GM21367 (cell line): ENCODE results near the gene GNG10.
A peak's percentile ranks its signal among the peaks of the same experiment; 100 is the strongest.
"Not testable (repeated sequence)": the region's sequence is repeated elsewhere in the genome, so short reads cannot be mapped to it uniquely, and the experiment has no call there.

Experiments used
- ATAC-seq: cut with Tn5 transposase; IDR thresholded peaks from one replicate; pipeline ENCODE4 v1.9.1; 2021; ENCODE audit not compliant: unreplicated experiment

GNG10 gene

DNA sequence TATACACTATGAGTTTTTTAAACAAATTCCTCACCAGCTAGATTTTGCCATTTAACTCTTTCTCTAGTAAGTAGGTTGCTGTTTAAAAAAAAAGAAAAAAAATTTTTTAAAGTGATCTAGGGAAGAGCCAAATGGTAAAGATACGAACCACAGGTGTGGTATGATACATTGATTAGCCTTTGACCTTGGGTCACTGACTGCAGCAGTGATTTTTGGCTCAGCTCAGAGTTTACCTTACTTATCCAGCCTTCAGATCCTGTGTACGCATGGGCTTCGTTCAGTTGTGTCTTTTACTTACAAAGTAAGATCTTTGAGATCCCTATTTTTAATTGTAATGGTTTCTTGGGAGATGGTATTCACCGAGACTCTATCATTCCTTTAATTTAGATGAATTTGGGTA lies 12.4 kb upstream of the GNG10 start:
- ATAC-seq = no peak

DNA sequence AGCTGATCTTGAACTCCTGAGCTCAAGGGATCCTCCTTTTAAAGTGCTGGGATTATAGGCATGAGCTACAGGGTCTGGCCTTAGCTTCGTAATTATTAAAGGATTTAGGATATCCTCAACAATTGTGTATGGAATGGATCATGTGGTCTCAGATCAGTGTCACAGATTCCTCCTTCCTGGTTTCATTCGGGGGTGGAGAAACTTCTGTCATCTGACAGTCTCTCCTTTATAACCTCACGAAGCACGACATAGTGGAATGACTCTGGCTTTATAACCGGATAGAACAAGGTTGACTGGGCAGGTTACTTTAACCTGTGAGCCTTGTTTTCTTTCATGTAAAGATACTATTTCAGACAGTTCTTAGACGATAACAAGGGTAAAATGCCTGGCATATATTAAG lies 4.4 kb upstream of the GNG10 start:
- no peak for ATAC-seq

DNA sequence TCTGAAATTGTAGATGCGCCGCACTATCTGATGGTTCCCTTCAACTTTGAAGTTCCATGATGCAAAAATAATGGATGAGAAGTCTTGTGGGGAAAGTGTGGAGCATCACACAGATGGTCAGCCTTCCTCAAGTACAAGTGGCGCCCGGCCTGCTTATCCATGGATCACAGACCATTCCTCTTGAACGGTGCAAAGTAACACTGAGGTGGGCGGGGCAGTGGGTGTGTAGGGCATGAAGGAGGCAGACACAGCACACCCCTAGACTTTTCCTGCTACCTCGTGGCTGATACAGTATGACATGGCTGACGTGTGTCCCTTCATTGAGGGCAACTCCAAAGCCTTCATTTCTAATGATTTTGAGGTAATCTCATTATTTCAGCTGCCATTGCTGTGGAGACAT lies 2.5 kb upstream of the GNG10 start:
- no peak for ATAC-seq

GRCh38 chr9:111659691-111660090 lies 1.7 kb upstream of the GNG10 start:
- no peak for ATAC-seq

DNA sequence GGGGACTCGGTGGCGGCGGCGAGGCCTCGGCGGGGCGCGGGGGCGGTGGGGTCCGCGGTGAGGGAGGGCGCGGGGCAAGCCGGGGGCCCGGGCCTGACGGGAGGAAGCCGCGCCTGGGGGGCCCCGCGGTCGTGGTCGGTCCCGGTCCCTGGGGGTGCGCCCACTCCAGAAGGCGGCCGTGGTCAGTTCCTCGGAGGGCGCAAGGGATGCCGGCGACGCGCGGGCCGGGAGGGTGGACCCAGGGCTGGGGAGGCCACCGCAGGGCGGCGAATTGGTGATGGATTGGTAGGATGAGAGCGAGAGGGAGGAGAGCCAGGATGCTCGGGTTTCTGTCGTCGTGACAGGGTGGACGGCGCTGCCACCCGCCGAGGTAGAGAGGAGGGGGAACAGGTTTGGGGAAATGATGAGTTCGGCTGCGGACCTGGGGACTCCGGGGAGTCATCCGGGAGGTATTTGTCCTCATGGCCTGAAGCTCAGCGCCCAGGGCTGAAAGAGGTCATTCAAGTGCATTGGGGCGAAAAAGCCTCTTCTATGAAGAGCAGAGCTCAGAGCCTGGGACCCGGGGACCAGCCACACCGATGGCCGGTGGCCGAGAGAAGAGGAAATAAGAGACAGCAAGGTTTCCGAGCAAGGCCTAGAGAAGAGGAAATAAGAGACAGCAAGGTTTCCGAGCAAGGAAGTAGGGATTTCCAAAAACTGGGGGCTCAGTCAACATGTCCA lies 557 bp downstream of the GNG10 start:
- ATAC-seq = peak; percentile 16

- ATAC-seq = no peak
These were observed 1.3 kb downstream of the GNG10 start for GRCh38 chr9:111662576-111663300.

GRCh38 chr9:111663301-111663823 lies 2.0 kb downstream of the GNG10 start:
- no peak for ATAC-seq

DNA sequence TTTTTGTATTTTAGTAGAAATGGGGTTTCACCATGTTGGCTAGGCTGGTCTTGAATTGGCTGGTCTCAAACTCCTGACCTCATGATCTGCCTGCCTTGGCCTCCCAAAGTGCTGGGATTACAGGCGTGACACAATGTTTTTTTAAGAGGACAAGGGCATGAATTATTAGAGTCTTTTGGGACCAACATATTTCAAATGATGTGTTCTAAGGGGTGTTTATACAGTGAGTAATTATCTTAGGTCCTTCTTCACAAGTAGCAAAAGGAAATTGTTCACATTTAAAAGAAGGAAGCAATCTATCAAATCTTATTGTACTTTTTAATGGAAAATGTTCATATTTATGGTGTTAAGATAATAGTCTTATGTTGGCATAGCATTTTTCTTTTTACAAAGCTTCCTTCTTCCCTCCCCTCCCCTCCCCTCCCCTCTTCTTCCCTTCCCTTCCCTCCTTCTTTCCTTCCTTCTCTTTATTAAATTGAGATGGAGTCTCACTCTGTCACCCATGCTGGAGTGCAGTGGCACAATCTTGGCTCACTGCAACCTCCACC lies 6.7 kb downstream of the GNG10 start:
- no peak for ATAC-seq

- not testable (repeated sequence) for ATAC-seq
These were observed 7.2 kb downstream of the GNG10 start for GRCh38 chr9:111668601-111669000.

GRCh38 chr9:111674319-111674718 lies 12.9 kb downstream of the GNG10 start:
- no peak for ATAC-seq

- no peak for ATAC-seq
These were observed 14.7 kb downstream of the GNG10 start for GRCh38 chr9:111676116-111676515.

DNA sequence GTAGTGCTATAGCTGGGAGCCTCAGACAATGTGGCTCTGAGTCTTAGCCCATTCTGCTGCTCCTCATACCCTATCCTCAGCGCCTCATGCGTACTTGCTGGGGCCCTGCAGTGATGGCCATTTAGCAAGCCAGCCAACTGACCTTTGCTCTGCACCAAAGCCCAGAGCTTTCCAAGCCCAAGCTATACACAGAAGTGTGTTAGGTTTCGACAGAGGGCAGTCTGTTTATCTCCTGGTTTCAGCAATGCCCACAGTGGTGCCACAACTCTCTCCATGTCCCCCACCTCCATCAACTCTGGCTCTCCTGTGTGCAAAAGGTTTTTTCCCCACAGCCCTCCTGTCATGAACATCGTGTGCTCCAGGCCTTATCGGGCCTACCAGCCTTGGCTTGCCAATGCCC lies 16.9 kb downstream of the GNG10 start:
- ATAC-seq = no peak

DNA sequence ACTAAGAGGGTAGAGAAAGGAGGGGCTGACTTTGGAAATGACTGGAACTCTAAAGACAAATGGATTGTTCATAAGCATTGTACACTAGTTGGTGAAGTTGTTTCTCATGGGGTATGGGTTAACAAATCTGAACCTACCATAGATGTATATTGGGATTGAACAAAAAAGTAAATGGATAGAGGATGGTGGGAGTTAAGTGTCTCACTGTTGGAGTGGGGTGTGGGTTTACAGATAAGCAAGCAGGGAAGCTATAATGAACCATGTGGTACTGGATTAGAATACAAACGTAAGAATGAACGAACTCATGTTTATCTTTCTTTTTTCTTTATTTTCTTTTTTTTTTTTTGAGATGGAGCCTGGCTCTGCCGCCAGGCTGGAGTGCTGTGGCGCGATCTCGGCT lies 17.8 kb downstream of the GNG10 start:
- ATAC-seq = no peak

DNA sequence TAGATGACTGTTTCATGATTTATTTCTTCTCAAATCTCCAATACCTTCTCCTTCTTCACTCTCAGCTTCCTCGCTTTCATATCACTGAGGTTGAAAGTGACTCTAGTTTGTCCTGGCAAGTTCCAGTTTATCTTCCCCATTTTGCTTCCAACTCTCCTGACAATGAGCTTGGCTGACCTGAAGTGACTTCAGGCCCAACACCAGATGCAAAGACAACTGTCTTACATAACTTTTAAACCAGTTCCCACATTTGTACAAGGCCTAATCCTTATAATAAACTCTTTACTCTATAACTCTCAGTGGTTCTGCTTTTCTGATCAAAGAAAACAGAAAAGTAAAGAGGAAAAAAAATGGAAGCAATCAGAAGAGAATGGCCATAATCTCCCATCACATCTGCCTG lies 22.0 kb downstream of the GNG10 start:
- no peak for ATAC-seq

DNA sequence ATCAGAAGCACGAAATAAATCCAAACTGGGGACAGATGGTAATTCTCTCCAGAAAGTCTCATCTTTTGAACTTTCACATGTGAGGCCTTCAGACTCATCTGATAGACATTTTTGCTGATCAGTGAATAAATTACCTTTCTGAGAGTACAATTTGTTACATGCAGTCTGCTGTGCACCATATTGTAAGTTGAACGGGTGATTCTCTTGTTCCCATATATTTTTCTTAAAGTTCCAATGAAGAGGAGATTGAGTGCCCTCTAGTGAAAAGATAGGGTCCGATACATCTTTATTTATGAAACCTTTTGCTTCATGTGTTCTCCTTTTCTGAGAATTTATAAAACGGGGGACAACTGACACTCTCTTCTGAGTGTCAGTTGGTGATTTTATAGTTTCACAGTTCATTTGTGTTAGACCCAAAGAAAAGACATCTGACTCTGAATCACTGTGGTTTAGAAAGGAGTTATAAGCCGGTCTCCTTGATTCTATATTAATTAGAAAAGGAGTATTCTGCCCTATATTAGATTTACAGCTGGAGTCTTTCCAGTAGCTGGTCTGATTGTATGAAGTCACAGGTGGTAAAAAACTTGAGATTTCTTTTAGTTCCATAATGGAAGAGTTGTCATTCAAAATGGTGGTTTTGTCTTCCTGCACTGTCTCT lies 30.4 kb downstream of the GNG10 start:
- no peak for ATAC-seq

GRCh38 chr9:111696796-111697195 lies 35.4 kb downstream of the GNG10 start:
- no peak for ATAC-seq

DNA sequence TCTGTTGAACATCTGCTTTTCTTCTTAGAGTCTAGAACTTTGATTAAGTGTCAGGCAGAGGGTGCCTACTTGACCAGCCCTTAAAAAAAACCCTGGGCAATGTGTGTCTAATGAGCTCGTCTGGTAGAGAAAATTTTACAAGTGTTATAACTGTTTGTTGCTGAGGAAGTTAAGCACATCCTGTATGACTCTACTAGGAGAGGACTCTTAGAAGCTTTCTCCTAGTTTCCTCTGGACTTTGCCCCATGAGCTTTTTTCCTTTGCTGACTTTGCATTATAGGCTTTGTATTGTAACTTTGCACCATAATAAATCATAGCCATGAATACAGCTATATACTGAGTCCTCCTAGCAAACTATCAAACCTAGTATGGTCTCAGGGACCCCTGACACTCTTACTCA lies 39.4 kb downstream of the GNG10 start:
- no peak for ATAC-seq

DNA sequence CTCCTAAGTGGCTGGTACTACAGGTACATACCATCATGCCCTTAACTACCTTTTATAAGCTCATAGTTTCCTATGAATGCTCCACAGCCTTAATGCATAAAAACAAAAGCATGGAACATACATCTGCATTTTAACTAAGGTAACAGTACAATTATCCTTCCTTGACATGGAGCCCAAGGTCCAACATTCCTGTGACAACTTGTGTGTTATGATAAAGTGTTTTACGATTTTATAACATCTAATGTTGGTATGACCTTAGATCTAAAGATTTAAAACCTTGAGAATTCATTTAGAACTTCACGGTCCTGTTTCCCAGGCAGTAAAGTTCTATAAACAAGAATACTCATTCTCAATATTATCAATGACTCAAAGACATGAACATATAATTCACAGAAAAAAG lies 43.1 kb downstream of the GNG10 start:
- ATAC-seq = no peak

DNA sequence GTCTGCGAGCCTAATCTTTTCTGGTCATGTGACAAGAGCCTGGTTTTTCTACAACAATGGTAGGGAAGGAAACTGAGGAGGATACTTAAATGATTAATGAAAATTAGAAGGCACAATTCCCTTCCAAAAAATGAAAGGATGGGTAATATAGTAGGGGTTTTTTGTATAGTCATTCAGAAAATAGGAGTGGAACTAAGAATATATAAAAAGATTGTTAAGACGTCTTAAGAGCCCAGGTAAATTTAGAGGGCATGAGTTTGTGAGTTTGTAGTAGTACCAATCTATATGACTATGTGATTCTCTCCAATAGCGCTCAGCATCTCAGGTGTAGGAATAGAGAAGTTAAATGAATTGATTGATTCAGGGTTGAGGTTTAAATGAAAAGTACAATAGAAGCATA lies 50.1 kb downstream of the GNG10 start:
- ATAC-seq = no peak

DNA sequence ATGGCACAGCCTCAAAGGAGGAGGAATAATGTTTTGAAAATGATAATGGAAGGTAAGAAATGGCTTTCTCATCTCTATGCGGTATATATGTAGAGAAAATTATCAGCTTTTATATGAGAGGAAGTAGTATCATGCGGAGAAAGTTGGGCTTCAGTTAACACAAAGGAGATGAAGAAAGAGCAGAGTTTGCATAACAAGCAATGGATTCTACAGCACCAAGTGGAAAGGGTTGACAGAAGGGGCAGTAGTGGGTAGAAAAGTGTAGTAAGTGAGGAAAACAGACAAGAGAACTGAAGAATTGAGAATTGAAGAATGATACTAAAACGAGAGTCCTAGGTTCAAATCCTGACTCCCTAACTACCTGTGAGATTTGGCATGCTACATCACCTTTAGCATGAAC lies 51.0 kb downstream of the GNG10 start:
- ATAC-seq = no peak

- no peak for ATAC-seq
These were observed 54.1 kb downstream of the GNG10 start for GRCh38 chr9:111715471-111715870.

- no peak for ATAC-seq
These were observed 58.1 kb downstream of the GNG10 start for GRCh38 chr9:111719541-111719940.
